ENCODE measurements around the gene APP. TPM values are rescaled to one million over a fixed set of nuclear protein-coding genes. Genes with fewer than 3 reads are reported as not detected.

Gene APP
- total RNA-seq, 4 donors from 2014 or later, result 209 to 297 (median 240) TPM

GRCh38 chr21:26116456-26117011 lies 54.0 kb downstream of the APP start:
- Histone ChIP-seq H3K9me3 (no peaks in the 10 kb centered on the region), H3K27ac (peak overlapping the region in 1 of 4 donors; percentile 6), H3K4me3 (no peak overlapping the region), H3K4me1 (no peaks in the 10 kb centered on the region), H3K36me3 (no peaks in the 10 kb centered on the region), H3K27me3 (no peaks in the 10 kb centered on the region)
- TF ChIP-seq POLR2A (IDR thresholded peaks at IDR 0.05), result no peak
- TF ChIP-seq CTCF (IDR thresholded peaks at IDR 0.05), result no peak
- no peak for DNase-seq

- Histone ChIP-seq H3K9me3 (no peaks in the 10 kb centered on the region), H3K27ac (peak overlapping the region in 1 of 4 donors; percentile 6), H3K27me3 (no peaks in the 10 kb centered on the region), H3K4me1 (no peaks in the 10 kb centered on the region), H3K36me3 (no peaks in the 10 kb centered on the region), H3K4me3 (no peak overlapping the region)
- DNase-seq, result no peak
- no peak for TF ChIP-seq POLR2A (IDR thresholded peaks at IDR 0.05)
- no peak for TF ChIP-seq CTCF (IDR thresholded peaks at IDR 0.05)
Measured at GRCh38 chr21:26115899-26116298, 54.7 kb downstream of the APP start.

GRCh38 chr21:26115305-26115704 lies 55.3 kb downstream of the APP start:
- Histone ChIP-seq H3K9me3 (no peaks in the 10 kb centered on the region), H3K4me1 (no peaks in the 10 kb centered on the region), H3K27me3 (no peaks in the 10 kb centered on the region), H3K36me3 (no peaks in the 10 kb centered on the region), H3K27ac (no peak overlapping the region), H3K4me3 (no peak overlapping the region)
- DNase-seq, result no peak
- no peak for TF ChIP-seq CTCF (IDR thresholded peaks at IDR 0.05)
- TF ChIP-seq POLR2A (IDR thresholded peaks at IDR 0.05), result no peak

- H3K27ac ChIP-seq, result no peak overlapping the region
- no peak overlapping the region for H3K4me3 ChIP-seq
- no peaks in the 10 kb centered on the region for H3K36me3 ChIP-seq
- no peak for TF ChIP-seq CTCF (IDR thresholded peaks at IDR 0.05)
- H3K27me3 ChIP-seq, result no peaks in the 10 kb centered on the region
- H3K4me1 ChIP-seq, result no peaks in the 10 kb centered on the region
- no peaks in the 10 kb centered on the region for H3K9me3 ChIP-seq
- DNase-seq, result no peak
Measured at GRCh38 chr21:26112975-26113374, 57.6 kb downstream of the APP start.

GRCh38 chr21:26112127-26112742 lies 58.3 kb downstream of the APP start:
- DNase-seq, result no peak
- no peak overlapping the region for H3K27ac ChIP-seq
- no peak for TF ChIP-seq POLR2A (IDR thresholded peaks at IDR 0.05)
- no peak for TF ChIP-seq CTCF (IDR thresholded peaks at IDR 0.05)

More at GRCh38 chr21:26112127-26112742, 58.3 kb downstream of the APP start:
- Histone ChIP-seq H3K4me1 (no peaks in the 10 kb centered on the region), H3K9me3 (no peaks in the 10 kb centered on the region), H3K27me3 (no peaks in the 10 kb centered on the region), H3K4me3 (no peak overlapping the region), H3K36me3 (no peaks in the 10 kb centered on the region)
